ENCODE results near the gene TTC5. TPM values are rescaled to one million over a fixed set of nuclear protein-coding genes. Genes with fewer than 3 reads are reported as not detected.
"Not testable (repeated sequence)": the region's sequence is repeated elsewhere in the genome, so short reads cannot be mapped to it uniquely, and the experiment has no call there.

The TTC5 gene
- polyA plus RNA-seq, 1 donor (not counting 4 experiments of a cell fraction or from before 2014, with no cell fraction given) = 19.2 TPM

GRCh38 chr14:20294636-20295035, 11.1 kb downstream of the TTC5 start:
- dilution Hi-C loops (cut with MboI; ENCODE audit: extremely low pct_ligation_motif_present, low sequenced_read_pairs) = no loop called here
- Histone ChIP-seq H3K36me3 (ENCODE audit: control insufficient read depth in 2 of 2, extremely low read depth in 1 of 2, insufficient read depth in 2 of 2, low read length in 2 of 2) (peaks cover 11 to 12% of the 10 kb centered on the region in 2 experiments), H3K9me3 (ENCODE audit: control insufficient read depth, low read depth, low read length) (no peaks in the 10 kb centered on the region), H3K27me3 (ENCODE audit: control insufficient read depth, extremely low read depth, insufficient read depth, low read length) (no peaks in the 10 kb centered on the region), H3K4me1 (ENCODE audit: control insufficient read depth, extremely low read depth, insufficient read depth, low read length) (peaks cover 4% of the 10 kb centered on the region), H3K9me1 (ENCODE audit: control insufficient read depth, extremely low read depth, insufficient read depth, low read length) (no peaks in the 10 kb centered on the region), H3K79me2 (ENCODE audit: control insufficient read depth, insufficient read depth, low read length) (no peaks in the 10 kb centered on the region), H3K27ac (ENCODE audit: control insufficient read depth, insufficient read depth, low read length) (no peak overlapping the region), H2AFZ (ENCODE audit: control insufficient read depth, low read length) (no peak overlapping the region), H3K4me2 (ENCODE audit: control insufficient read depth, extremely low read depth, insufficient read depth, low read depth, low read length) (no peak overlapping the region), H3K9ac (ENCODE audit: control insufficient read depth, extremely low read depth, insufficient read depth, low read length) (no peak overlapping the region), H3K4me3 (ENCODE audit: control insufficient read depth in 2 of 3, extremely low read depth in 1 of 3, insufficient read depth in 2 of 3, low read depth in 1 of 3, low read length in 3 of 3) (no peak overlapping the region), H4K20me1 (ENCODE audit: control insufficient read depth, extremely low read depth, insufficient read depth, low read length) (no peaks in the 10 kb centered on the region)
- FAIRE-seq = no peak
- no peak for DNase-seq (ENCODE audit: low read depth, low spot score)
- TF ChIP-seq EZH2 (IDR thresholded peaks at IDR 0.05; ENCODE audit: low read length) (no peak), CTCF (optimal IDR thresholded peaks at IDR 0.05 in 1 of 3, IDR thresholded peaks at IDR 0.05 in 1 of 3, conservative IDR thresholded peaks at IDR 0.05 in 1 of 3; ENCODE audit: extremely low read depth in 1 of 3, insufficient read depth in 2 of 3, low read length in 3 of 3) (no peak)

GRCh38 chr14:20281998-20282397, 23.8 kb downstream of the TTC5 start:
- H3K9me3 ChIP-seq (ENCODE audit: control insufficient read depth, low read depth, low read length); H3K4me1 ChIP-seq (ENCODE audit: control insufficient read depth, extremely low read depth, insufficient read depth, low read length); H3K27me3 ChIP-seq (ENCODE audit: control insufficient read depth, extremely low read depth, insufficient read depth, low read length); DNase-seq (ENCODE audit: low read depth, low spot score); H3K9me1 ChIP-seq (ENCODE audit: control insufficient read depth, extremely low read depth, insufficient read depth, low read length); H4K20me1 ChIP-seq (ENCODE audit: control insufficient read depth, extremely low read depth, insufficient read depth, low read length); H2AFZ ChIP-seq (ENCODE audit: control insufficient read depth, low read length); H3K9ac ChIP-seq (ENCODE audit: control insufficient read depth, extremely low read depth, insufficient read depth, low read length); H3K27ac ChIP-seq (ENCODE audit: control insufficient read depth, insufficient read depth, low read length); H3K36me3 ChIP-seq (ENCODE audit: control insufficient read depth in 2 of 2, extremely low read depth in 1 of 2, insufficient read depth in 2 of 2, low read length in 2 of 2); FAIRE-seq; H3K4me2 ChIP-seq (ENCODE audit: control insufficient read depth, extremely low read depth, insufficient read depth, low read depth, low read length); H3K79me2 ChIP-seq (ENCODE audit: control insufficient read depth, insufficient read depth, low read length); H3K4me3 ChIP-seq (ENCODE audit: control insufficient read depth in 2 of 3, extremely low read depth in 1 of 3, insufficient read depth in 2 of 3, low read depth in 1 of 3, low read length in 3 of 3); dilution Hi-C loops (cut with MboI; ENCODE audit: extremely low pct_ligation_motif_present, low sequenced_read_pairs): not testable (repeated sequence)

GRCh38 chr14:20280265-20280664, 25.5 kb downstream of the TTC5 start:
- H3K9ac ChIP-seq (ENCODE audit: control insufficient read depth, extremely low read depth, insufficient read depth, low read length); H3K36me3 ChIP-seq (ENCODE audit: control insufficient read depth in 2 of 2, extremely low read depth in 1 of 2, insufficient read depth in 2 of 2, low read length in 2 of 2); H3K4me1 ChIP-seq (ENCODE audit: control insufficient read depth, extremely low read depth, insufficient read depth, low read length); DNase-seq (ENCODE audit: low read depth, low spot score); H3K9me1 ChIP-seq (ENCODE audit: control insufficient read depth, extremely low read depth, insufficient read depth, low read length); H3K4me2 ChIP-seq (ENCODE audit: control insufficient read depth, extremely low read depth, insufficient read depth, low read depth, low read length); dilution Hi-C loops (cut with MboI; ENCODE audit: extremely low pct_ligation_motif_present, low sequenced_read_pairs); FAIRE-seq; H3K9me3 ChIP-seq (ENCODE audit: control insufficient read depth, low read depth, low read length); H2AFZ ChIP-seq (ENCODE audit: control insufficient read depth, low read length); H4K20me1 ChIP-seq (ENCODE audit: control insufficient read depth, extremely low read depth, insufficient read depth, low read length); H3K4me3 ChIP-seq (ENCODE audit: control insufficient read depth in 2 of 3, extremely low read depth in 1 of 3, insufficient read depth in 2 of 3, low read depth in 1 of 3, low read length in 3 of 3); H3K27me3 ChIP-seq (ENCODE audit: control insufficient read depth, extremely low read depth, insufficient read depth, low read length); H3K79me2 ChIP-seq (ENCODE audit: control insufficient read depth, insufficient read depth, low read length); H3K27ac ChIP-seq (ENCODE audit: control insufficient read depth, insufficient read depth, low read length): not testable (repeated sequence)
